Suppressor macrophage treated with lipopolysaccharide for 4 hours (primary cell): Measurements from ENCODE around the gene CLVS2.

Experiments
- DNase-seq: peaks from one replicate; pipeline ENCODE4 v3.0.0-alpha.2; 2020

The CLVS2 gene

GRCh38 chr6:123027408-123027807 lies 31.4 kb downstream of the CLVS2 start:
- DNase-seq: no peak

- DNase-seq: no peak
Observed at GRCh38 chr6:123028263-123028662, 32.2 kb downstream of the CLVS2 start.

GRCh38 chr6:123030282-123030681 lies 34.2 kb downstream of the CLVS2 start:
- DNase-seq: no peak

GRCh38 chr6:123036648-123037047 lies 40.6 kb downstream of the CLVS2 start:
- no peak for DNase-seq

GRCh38 chr6:123039431-123039830 lies 43.4 kb downstream of the CLVS2 start:
- no peak for DNase-seq

- no peak for DNase-seq
Observed at GRCh38 chr6:123042401-123042800, 46.4 kb downstream of the CLVS2 start.

- DNase-seq: no peak
Observed at GRCh38 chr6:123044341-123044860, 48.4 kb downstream of the CLVS2 start.

GRCh38 chr6:123053602-123054225 lies 57.7 kb downstream of the CLVS2 start:
- DNase-seq: no peak

- DNase-seq: no peak
Observed at GRCh38 chr6:123055256-123055655, 59.2 kb downstream of the CLVS2 start.

- no peak for DNase-seq
Observed at GRCh38 chr6:123062670-123063069, 66.6 kb downstream of the CLVS2 start.

- no peak for DNase-seq
Observed at GRCh38 chr6:123064038-123064437, 68.0 kb downstream of the CLVS2 start.

- no peak for DNase-seq
Observed at GRCh38 chr6:123074616-123075015, 78.6 kb downstream of the CLVS2 start.

GRCh38 chr6:123085403-123085802 lies 89.4 kb downstream of the CLVS2 start:
- DNase-seq: no peak

GRCh38 chr6:123089226-123089625 lies 93.2 kb downstream of the CLVS2 start:
- DNase-seq: no peak

GRCh38 chr6:123091091-123091895 lies 95.3 kb downstream of the CLVS2 start:
- DNase-seq: no peak

- DNase-seq: no peak
Observed at GRCh38 chr6:123091896-123092271, 95.8 kb downstream of the CLVS2 start.

GRCh38 chr6:123094795-123095194 lies 98.8 kb downstream of the CLVS2 start:
- DNase-seq: no peak

- no peak for DNase-seq
Observed at GRCh38 chr6:123105561-123105960, 109.5 kb downstream of the CLVS2 start.

GRCh38 chr6:123116370-123116769 lies 120.3 kb downstream of the CLVS2 start:
- DNase-seq: no peak

GRCh38 chr6:123117145-123117908 lies 121.3 kb downstream of the CLVS2 start:
- DNase-seq: no peak

- no peak for DNase-seq
Observed at GRCh38 chr6:123118811-123119210, 122.8 kb downstream of the CLVS2 start.
